Hepatocyte (in vitro differentiated cells): Measurements from ENCODE around the gene MGAT5.

Source experiments
- CTCF ChIP-seq: fragments of 200-600 bp; sonication (generic); IDR thresholded peaks from 2 replicates; pipeline ENCODE4 v1.5.1; 2016; ENCODE audit warnings: antibody characterized with exemption, mild to moderate bottlenecking; ENCODE audit not compliant: poor library complexity
- EZH2 ChIP-seq: fragments of 200-600 bp; sonication (generic); IDR thresholded peaks from 2 replicates; pipeline ENCODE4 v1.6.1; 2016; ENCODE audit warnings: antibody characterized with exemption, mild to moderate bottlenecking, borderline replicate concordance

GRCh38 chr2:134335601-134336000 is 81.7 kb downstream of the MGAT5 start:
- TF ChIP-seq CTCF, result no peak
- TF ChIP-seq EZH2, result no peak
